ENCODE results near the gene CDKN1A.
A peak's percentile ranks its signal among the peaks of the same experiment; 100 is the strongest.

Gene CDKN1A

DNA sequence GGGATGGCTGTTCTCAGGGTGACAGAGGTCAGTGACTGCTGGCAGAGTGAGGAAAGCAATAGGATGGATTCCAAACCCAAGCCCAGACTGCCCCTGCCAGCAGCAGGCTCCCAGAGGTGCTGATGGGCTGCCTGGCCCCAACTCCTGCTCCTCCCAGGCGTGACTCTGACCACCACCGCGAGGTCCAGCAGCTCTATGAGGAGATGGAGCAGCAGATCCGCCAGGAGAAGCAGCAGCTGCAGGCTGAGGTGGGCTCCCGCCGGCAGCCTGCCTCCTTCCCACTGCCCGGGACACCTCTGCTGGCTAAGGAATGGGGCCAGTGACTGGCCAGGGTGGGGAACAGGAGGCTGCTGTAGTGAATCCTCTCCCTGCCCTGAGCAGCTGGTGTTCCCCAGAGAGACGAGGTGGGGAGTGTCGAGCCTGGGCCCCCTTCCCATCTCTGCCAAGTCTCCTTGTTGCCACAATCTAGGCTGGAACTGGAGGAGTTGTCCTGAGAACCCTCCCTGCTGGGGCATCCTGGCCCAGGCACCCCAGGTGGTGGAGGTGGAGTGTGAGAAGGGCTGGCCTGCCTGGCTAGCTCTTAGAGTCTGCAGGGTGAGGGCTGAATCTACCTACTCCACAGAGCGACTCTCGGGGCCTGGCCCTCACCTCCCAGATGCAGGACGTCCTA, 39.5 kb downstream of the CDKN1A start:
- no peak overlapping the region for H3K4me3 ChIP-seq (ENCODE audit: low read depth, low read length)
- H3K9me3 ChIP-seq (ENCODE audit: control insufficient read depth, insufficient read depth, low read depth, low read length), result no peaks in the 10 kb centered on the region
- ChIA-PET CTCF (interaction anchor here (0.6 to 1.8 kb wide), 5 partner anchors 41 to 301 kb away, joined by 3 to 4 read pairs (median 3); no protein-coding TSS in a partner anchor), POLR2A (interaction anchor here (0.6 kb wide), 1 partner anchor 112 kb away, joined by 3 read pairs; no protein-coding TSS in a partner anchor)
- TF ChIP-seq ZNF394 (tag by site-specific recombination; IDR thresholded peaks at IDR 0.05; ENCODE audit: borderline replicate concordance) (0 out of 2 replicates have a peak, but pooled peaks have one; percentile 19), TRIM28 (IDR thresholded peaks at IDR 0.05; ENCODE audit: borderline replicate concordance, low read length) (no peak), ZIC2 (tag by site-specific recombination; IDR thresholded peaks at IDR 0.05) (peak; percentile 82), ZNF169 (tag by site-specific recombination; IDR thresholded peaks at IDR 0.05) (no peak), ZNF501 (tag by site-specific recombination; IDR thresholded peaks at IDR 0.05) (no peak), ZNF658 (tag by site-specific recombination; IDR thresholded peaks at IDR 0.05) (no peak), ZNF350 (tag by site-specific recombination; IDR thresholded peaks at IDR 0.05) (no peak), ZNF555 (tag by site-specific recombination; conservative IDR thresholded peaks at IDR 0.05) (no peak), ZNF37A (tag by site-specific recombination; IDR thresholded peaks at IDR 0.05) (no peak), ZNF664 (tag by site-specific recombination; IDR thresholded peaks at IDR 0.05) (no peak), ZNF174 (tag by site-specific recombination; IDR thresholded peaks at IDR 0.05) (no peak), ZNF521 (tag by site-specific recombination; IDR thresholded peaks at IDR 0.05) (no peak)
- TF ChIP-seq, protein P1, sequence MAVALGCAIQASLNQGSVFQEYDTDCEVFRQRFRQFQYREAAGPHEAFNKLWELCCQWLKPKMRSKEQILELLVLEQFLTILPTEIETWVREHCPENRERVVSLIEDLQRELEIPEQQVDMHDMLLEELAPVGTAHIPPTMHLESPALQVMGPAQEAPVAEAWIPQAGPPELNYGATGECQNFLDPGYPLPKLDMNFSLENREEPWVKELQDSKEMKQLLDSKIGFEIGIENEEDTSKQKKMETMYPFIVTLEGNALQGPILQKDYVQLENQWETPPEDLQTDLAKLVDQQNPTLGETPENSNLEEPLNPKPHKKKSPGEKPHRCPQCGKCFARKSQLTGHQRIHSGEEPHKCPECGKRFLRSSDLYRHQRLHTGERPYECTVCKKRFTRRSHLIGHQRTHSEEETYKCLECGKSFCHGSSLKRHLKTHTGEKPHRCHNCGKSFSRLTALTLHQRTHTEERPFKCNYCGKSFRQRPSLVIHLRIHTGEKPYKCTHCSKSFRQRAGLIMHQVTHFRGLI (tag by site-specific recombination; IDR thresholded peaks at IDR 0.05), result no peak
- H3K4me1 ChIP-seq (ENCODE audit: control insufficient read depth, insufficient read depth, low read length), result no peaks in the 10 kb centered on the region
- no peak overlapping the region for H3K27ac ChIP-seq (ENCODE audit: extremely low read depth, low read depth, low read length)
- H3K36me3 ChIP-seq (ENCODE audit: control insufficient read depth in 2 of 2, insufficient read depth in 1 of 2, low read length in 2 of 2), result no peaks in the 10 kb centered on the region

- Histone ChIP-seq H3K4me1 (ENCODE audit: control insufficient read depth, insufficient read depth, low read length) (no peaks in the 10 kb centered on the region), H3K9me3 (ENCODE audit: control insufficient read depth, insufficient read depth, low read depth, low read length) (no peaks in the 10 kb centered on the region), H3K36me3 (ENCODE audit: control insufficient read depth in 2 of 2, insufficient read depth in 1 of 2, low read length in 2 of 2) (no peaks in the 10 kb centered on the region), H3K27ac (ENCODE audit: extremely low read depth, low read depth, low read length) (no peak overlapping the region), H3K4me3 (ENCODE audit: low read depth, low read length) (no peak overlapping the region)
- ChIA-PET CTCF (interaction anchor here (0.6 to 1.8 kb wide), 6 partner anchors 40 to 300 kb away, joined by 3 to 4 read pairs (median 3); no protein-coding TSS in a partner anchor), POLR2A (interaction anchor here (0.5 kb wide), 1 partner anchor 112 kb away, joined by 3 read pairs; no protein-coding TSS in a partner anchor)
- TF ChIP-seq ZNF211 (tag by site-specific recombination; IDR thresholded peaks at IDR 0.05; ENCODE audit: low read depth), result no peak
- TF ChIP-seq, protein P2, sequence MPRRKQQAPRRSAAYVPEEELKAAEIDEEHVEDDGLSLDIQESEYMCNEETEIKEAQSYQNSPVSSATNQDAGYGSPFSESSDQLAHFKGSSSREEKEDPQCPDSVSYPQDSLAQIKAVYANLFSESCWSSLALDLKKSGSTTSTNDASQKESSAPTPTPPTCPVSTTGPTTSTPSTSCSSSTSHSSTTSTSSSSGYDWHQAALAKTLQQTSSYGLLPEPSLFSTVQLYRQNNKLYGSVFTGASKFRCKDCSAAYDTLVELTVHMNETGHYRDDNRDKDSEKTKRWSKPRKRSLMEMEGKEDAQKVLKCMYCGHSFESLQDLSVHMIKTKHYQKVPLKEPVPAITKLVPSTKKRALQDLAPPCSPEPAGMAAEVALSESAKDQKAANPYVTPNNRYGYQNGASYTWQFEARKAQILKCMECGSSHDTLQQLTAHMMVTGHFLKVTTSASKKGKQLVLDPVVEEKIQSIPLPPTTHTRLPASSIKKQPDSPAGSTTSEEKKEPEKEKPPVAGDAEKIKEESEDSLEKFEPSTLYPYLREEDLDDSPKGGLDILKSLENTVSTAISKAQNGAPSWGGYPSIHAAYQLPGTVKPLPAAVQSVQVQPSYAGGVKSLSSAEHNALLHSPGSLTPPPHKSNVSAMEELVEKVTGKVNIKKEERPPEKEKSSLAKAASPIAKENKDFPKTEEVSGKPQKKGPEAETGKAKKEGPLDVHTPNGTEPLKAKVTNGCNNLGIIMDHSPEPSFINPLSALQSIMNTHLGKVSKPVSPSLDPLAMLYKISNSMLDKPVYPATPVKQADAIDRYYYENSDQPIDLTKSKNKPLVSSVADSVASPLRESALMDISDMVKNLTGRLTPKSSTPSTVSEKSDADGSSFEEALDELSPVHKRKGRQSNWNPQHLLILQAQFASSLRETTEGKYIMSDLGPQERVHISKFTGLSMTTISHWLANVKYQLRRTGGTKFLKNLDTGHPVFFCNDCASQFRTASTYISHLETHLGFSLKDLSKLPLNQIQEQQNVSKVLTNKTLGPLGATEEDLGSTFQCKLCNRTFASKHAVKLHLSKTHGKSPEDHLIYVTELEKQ (tag by site-specific recombination; IDR thresholded peaks at IDR 0.05; ENCODE audit: borderline replicate concordance), result no peak
- no peak for TF ChIP-seq ZNF580 (tag by site-specific recombination; IDR thresholded peaks at IDR 0.05)
- TF ChIP-seq ZNF514 (tag by site-specific recombination; IDR thresholded peaks at IDR 0.05), result no peak
- TF ChIP-seq ZBTB48 (tag by site-specific recombination; IDR thresholded peaks at IDR 0.05), result no peak
- TF ChIP-seq ZNF423 (tag by site-specific recombination; IDR thresholded peaks at IDR 0.05), result no peak
- no peak for TF ChIP-seq ZNF404 (tag by site-specific recombination; IDR thresholded peaks at IDR 0.05)
- TF ChIP-seq FEZF1 (tag by site-specific recombination; IDR thresholded peaks at IDR 0.05), result no peak
- TF ChIP-seq ZBTB8A (tag by site-specific recombination; IDR thresholded peaks at IDR 0.05), result no peak
- TF ChIP-seq ZNF239 (tag by site-specific recombination; IDR thresholded peaks at IDR 0.05), result no peak
These were observed 40.0 kb downstream of the CDKN1A start for GRCh38 chr6:36718560-36718959.
